Panc1 (cell line): ENCODE data around the gene MSANTD3. TPM values are rescaled to one million over a fixed set of nuclear protein-coding genes. Genes with fewer than 3 reads are reported as not detected.

Experiments
- ATAC-seq: fragments of 200-7000 bp; cut with Tn5 transposase; 2 replicates; pipeline ENCODE4 v1.9.1; 2020; ENCODE audit warnings: mild to moderate bottlenecking, moderate library complexity
- BruUV-seq: library from RNA; stranded (reverse); fragments of 400-500 nt; replicated peaks from 2 replicates; lab custom pipeline; 2021; lab: Mats Ljungman, UMichigan
- CTCF ChIA-PET: fragments of 300-600 bp; sonication (Branson Sonifier 250); formaldehyde crosslinking; loops from one replicate; lab custom pipeline; 2022; ENCODE audit warnings: antibody characterized with exemption; lab: Charles Lee
- POLR2A ChIA-PET: fragments of 300-600 bp; sonication (Branson Sonifier 250); formaldehyde crosslinking; loops from one replicate; lab custom pipeline; 2022; ENCODE audit warnings: antibody characterized with exemption; lab: Charles Lee
- DNase-seq: peaks from one replicate; pipeline ENCODE4 v3.0.0-alpha.2; 2010; ENCODE audit warnings: low read depth, low spot score
- H3K27ac ChIP-seq: 2 replicates; pipeline ENCODE4 v1.5.1; 2011; ENCODE audit warnings: mild to moderate bottlenecking, low read length, inconsistent platforms
- H3K27me3 ChIP-seq: fragments of 200-500 bp; sonication (Bioruptor generic); 2 replicates; pipeline ENCODE4 v1.6.0; 2014; ENCODE audit warnings: low read length, inconsistent platforms; ENCODE audit not compliant: control insufficient read depth, insufficient read depth
- H3K36me3 ChIP-seq: fragments of 200-500 bp; sonication (Bioruptor generic); 2 replicates; pipeline ENCODE4 v1.5.1; 2014; ENCODE audit warnings: inconsistent platforms, mild to moderate bottlenecking, low read length, moderate library complexity; ENCODE audit not compliant: control insufficient read depth, insufficient read depth
- H3K4me1 ChIP-seq: 2 replicates; pipeline ENCODE4 v1.5.1; 2011; ENCODE audit warnings: inconsistent platforms, mild to moderate bottlenecking, low read length, moderate library complexity; ENCODE audit not compliant: control insufficient read depth, insufficient read depth
- H3K4me3 ChIP-seq, 2 experiments: 2 replicates each; pipeline ENCODE4 v1.5.1; 2011 to 2012; ENCODE audit warnings: low read depth in 2 of 2, low read length in 2 of 2, mild to moderate bottlenecking in 2 of 2, inconsistent platforms in 1 of 2, moderate library complexity in 1 of 2
- H3K9me3 ChIP-seq: fragments of 200-500 bp; sonication (Bioruptor generic); 2 replicates; pipeline ENCODE4 v1.5.1; 2014; ENCODE audit warnings: low read depth, mild to moderate bottlenecking, inconsistent platforms, low read length, moderate library complexity; ENCODE audit not compliant: control insufficient read depth, insufficient read depth
- POLR2AphosphoS5 ChIP-seq: IDR thresholded peaks from 2 replicates; pipeline ENCODE4 v1.6.1; 2012; ENCODE audit warnings: mild to moderate bottlenecking, low read depth, low read length, moderate library complexity
- SIN3A ChIP-seq: IDR thresholded peaks from 2 replicates; pipeline ENCODE4 v1.6.1; 2012; ENCODE audit warnings: low read depth, mild to moderate bottlenecking, low read length, moderate library complexity, borderline replicate concordance; ENCODE audit not compliant: insufficient read depth
- TCF7L2 ChIP-seq: IDR thresholded peaks from 2 replicates; pipeline ENCODE4 v1.6.1; 2011; ENCODE audit warnings: mild to moderate bottlenecking, low read depth, low read length, inconsistent platforms
- in situ Hi-C: cut with HindIII; loops from 2 replicates; pipeline ENCODE4 v1.10.0; 2016; ENCODE audit warnings: low sequenced_read_pairs, low pct_unique_long_range_greater_than_20kb
- intact Hi-C: fragments of 100-400 bp; cut with micrococcal nuclease; formaldehyde crosslinking; loops from one replicate; pipeline ENCODE4 v1.10.0; 2022; ENCODE audit not compliant: unreplicated experiment
- total RNA-seq: library from RNA; stranded (reverse); gene quantifications from one replicate; pipeline ENCODE4 v1.2.1, GENCODE V29; 2021; ENCODE audit not compliant: unreplicated experiment
- TF ChIP-seq, protein P1 (sequence below), 2 experiments: IDR thresholded peaks; 2 replicates each; pipeline ENCODE4 v1.6.1; 2011 to 2012; ENCODE audit warnings: low read depth in 2 of 2, control low read depth in 1 of 2, low read length in 1 of 2, mild to moderate bottlenecking in 1 of 2, moderate library complexity in 1 of 2; ENCODE audit not compliant: insufficient read depth in 1 of 2
- TF ChIP-seq, protein P2 (sequence below): fragments of 450-650 bp; IDR thresholded peaks from 2 replicates; pipeline ENCODE4 v1.5.1; 2017; ENCODE audit warnings: mild to moderate bottlenecking

MSANTD3 gene
- total RNA-seq, 1 experiment from 2014 or later: 58.7 TPM

DNA sequence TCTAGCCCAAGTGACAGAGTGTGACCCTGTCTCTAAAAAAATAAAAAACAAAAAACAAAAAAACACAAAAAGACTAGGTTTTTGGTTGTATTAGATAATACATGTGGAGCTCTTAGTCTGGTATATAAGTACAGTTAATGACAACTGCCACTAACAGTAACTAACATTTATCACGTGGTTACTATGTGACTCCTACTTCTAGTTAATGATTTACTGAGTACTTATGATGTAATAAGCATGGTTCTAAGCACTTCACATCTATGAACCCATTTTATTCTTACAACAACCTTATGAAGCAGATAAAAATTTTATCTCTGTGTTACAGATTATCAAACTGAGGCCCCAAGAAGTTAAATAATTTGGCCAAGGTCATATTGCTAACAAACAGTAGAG is 39.9 kb downstream of the MSANTD3 start:
- no peak overlapping the region for H3K27ac ChIP-seq
- no peaks in the 10 kb centered on the region for H3K36me3 ChIP-seq
- TF ChIP-seq, protein P1, sequence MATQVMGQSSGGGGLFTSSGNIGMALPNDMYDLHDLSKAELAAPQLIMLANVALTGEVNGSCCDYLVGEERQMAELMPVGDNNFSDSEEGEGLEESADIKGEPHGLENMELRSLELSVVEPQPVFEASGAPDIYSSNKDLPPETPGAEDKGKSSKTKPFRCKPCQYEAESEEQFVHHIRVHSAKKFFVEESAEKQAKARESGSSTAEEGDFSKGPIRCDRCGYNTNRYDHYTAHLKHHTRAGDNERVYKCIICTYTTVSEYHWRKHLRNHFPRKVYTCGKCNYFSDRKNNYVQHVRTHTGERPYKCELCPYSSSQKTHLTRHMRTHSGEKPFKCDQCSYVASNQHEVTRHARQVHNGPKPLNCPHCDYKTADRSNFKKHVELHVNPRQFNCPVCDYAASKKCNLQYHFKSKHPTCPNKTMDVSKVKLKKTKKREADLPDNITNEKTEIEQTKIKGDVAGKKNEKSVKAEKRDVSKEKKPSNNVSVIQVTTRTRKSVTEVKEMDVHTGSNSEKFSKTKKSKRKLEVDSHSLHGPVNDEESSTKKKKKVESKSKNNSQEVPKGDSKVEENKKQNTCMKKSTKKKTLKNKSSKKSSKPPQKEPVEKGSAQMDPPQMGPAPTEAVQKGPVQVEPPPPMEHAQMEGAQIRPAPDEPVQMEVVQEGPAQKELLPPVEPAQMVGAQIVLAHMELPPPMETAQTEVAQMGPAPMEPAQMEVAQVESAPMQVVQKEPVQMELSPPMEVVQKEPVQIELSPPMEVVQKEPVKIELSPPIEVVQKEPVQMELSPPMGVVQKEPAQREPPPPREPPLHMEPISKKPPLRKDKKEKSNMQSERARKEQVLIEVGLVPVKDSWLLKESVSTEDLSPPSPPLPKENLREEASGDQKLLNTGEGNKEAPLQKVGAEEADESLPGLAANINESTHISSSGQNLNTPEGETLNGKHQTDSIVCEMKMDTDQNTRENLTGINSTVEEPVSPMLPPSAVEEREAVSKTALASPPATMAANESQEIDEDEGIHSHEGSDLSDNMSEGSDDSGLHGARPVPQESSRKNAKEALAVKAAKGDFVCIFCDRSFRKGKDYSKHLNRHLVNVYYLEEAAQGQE (IDR thresholded peaks at IDR 0.05; ENCODE audit: insufficient read depth in 1 of 2, low read depth in 2 of 2, low read length in 1 of 2): no peak
- TF ChIP-seq TCF7L2: no peak
- no peak for TF ChIP-seq SIN3A
- TF ChIP-seq, protein P2, sequence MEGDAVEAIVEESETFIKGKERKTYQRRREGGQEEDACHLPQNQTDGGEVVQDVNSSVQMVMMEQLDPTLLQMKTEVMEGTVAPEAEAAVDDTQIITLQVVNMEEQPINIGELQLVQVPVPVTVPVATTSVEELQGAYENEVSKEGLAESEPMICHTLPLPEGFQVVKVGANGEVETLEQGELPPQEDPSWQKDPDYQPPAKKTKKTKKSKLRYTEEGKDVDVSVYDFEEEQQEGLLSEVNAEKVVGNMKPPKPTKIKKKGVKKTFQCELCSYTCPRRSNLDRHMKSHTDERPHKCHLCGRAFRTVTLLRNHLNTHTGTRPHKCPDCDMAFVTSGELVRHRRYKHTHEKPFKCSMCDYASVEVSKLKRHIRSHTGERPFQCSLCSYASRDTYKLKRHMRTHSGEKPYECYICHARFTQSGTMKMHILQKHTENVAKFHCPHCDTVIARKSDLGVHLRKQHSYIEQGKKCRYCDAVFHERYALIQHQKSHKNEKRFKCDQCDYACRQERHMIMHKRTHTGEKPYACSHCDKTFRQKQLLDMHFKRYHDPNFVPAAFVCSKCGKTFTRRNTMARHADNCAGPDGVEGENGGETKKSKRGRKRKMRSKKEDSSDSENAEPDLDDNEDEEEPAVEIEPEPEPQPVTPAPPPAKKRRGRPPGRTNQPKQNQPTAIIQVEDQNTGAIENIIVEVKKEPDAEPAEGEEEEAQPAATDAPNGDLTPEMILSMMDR: no peak
- no peak for TF ChIP-seq POLR2AphosphoS5
- POLR2A ChIA-PET: no interaction called here
- ATAC-seq: no peak
- no peak for DNase-seq
- H3K9me3 ChIP-seq: no peaks in the 10 kb centered on the region
- no peaks in the 10 kb centered on the region for H3K4me1 ChIP-seq
- no TSS peak for BruUV-seq
- CTCF ChIA-PET: no interaction called here
- intact Hi-C loops (no loop called here), in situ Hi-C loops (no loop called here)
- H3K4me3 ChIP-seq: no peak overlapping the region
- H3K27me3 ChIP-seq: no peaks in the 10 kb centered on the region

DNA sequence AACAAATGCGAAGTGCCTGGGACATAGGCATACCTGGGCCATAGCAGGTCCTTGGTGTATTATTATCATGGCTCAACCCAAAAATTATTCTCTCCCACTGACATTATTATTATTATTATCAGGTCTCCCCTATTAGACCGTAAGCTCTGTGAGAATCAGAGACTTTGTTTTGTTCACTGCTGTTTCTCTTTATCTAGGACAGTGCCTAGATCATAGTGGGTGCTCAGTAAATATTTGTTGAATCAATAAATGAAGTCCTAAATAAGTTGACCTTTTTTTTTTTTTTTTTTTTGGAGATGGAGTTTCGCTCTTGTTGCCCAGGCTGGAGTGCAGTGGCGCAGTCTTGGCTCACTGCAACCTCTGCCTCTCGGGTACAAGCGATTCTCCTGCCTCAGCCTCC is 41.1 kb downstream of the MSANTD3 start:
- H3K9me3 ChIP-seq: no peaks in the 10 kb centered on the region
- in situ Hi-C loops: no loop called here
- TF ChIP-seq, protein P1 (IDR thresholded peaks at IDR 0.05; ENCODE audit: insufficient read depth in 1 of 2, low read depth in 2 of 2, low read length in 1 of 2): no peak
- TF ChIP-seq, protein P2: no peak
- TF ChIP-seq SIN3A (no peak), POLR2AphosphoS5 (no peak), TCF7L2 (no peak)
- ChIA-PET POLR2A (no interaction called here), CTCF (no interaction called here)
- ATAC-seq (no peak), DNase-seq (no peak)
- no peaks in the 10 kb centered on the region for H3K36me3 ChIP-seq
- BruUV-seq: no TSS peak
- no peaks in the 10 kb centered on the region for H3K4me1 ChIP-seq
- intact Hi-C loops: no loop called here
- H3K27ac ChIP-seq: no peak overlapping the region
- no peaks in the 10 kb centered on the region for H3K27me3 ChIP-seq
- H3K4me3 ChIP-seq: no peak overlapping the region
